ENCODE results near the gene DHRS11. TPM values are rescaled to one million over a fixed set of nuclear protein-coding genes. Genes with fewer than 3 reads are reported as not detected.

The DHRS11 gene
- total and polyA plus RNA-seq, 10 of the 15 experiments (the other 5 are each of a cell fraction or from before 2014, with no cell fraction given), result 3.4 to 23.0 (median 14.5) TPM

GRCh38 chr17:36614081-36614480 is 22.4 kb downstream of the DHRS11 start:
- Histone ChIP-seq H3K4me1 (ENCODE audit: control insufficient read depth, insufficient read depth, low read length) (no peaks in the 10 kb centered on the region), H3K27me3 (replicated peaks in 1 of 2; ENCODE audit: control insufficient read depth in 2 of 2, insufficient read depth in 2 of 2, low read length in 1 of 2) (no peaks in the 10 kb centered on the region), H3K4me2 (ENCODE audit: control insufficient read depth, insufficient read depth) (no peak overlapping the region), H3K79me2 (ENCODE audit: control insufficient read depth, insufficient read depth, low read length) (no peaks in the 10 kb centered on the region), H3K27ac (ENCODE audit: control insufficient read depth, insufficient read depth) (no peak overlapping the region), H3K36me3 (ENCODE audit: control insufficient read depth in 2 of 2, insufficient read depth in 2 of 2, low read length in 1 of 2) (no peaks in the 10 kb centered on the region), H3K9me3 (replicated peaks; ENCODE audit: control insufficient read depth, insufficient read depth, low read length) (no peaks in the 10 kb centered on the region), H4K20me1 (ENCODE audit: control insufficient read depth, insufficient read depth) (no peaks in the 10 kb centered on the region), H3K9ac (ENCODE audit: control insufficient read depth, insufficient read depth, low read length) (no peak overlapping the region), H2AFZ (ENCODE audit: control insufficient read depth, low read depth, low read length) (no peak overlapping the region), H3K4me3 (no peak overlapping the region)
- ChIA-PET CTCF (interaction anchor here (2.6 to 3.4 kb wide), 2 partner anchors 11 to 14 kb away, joined by 6 to 15 read pairs; no protein-coding TSS in a partner anchor), POLR2A (no interaction called here), RAD21 (ENCODE audit: unreplicated experiment) (interaction anchor here (1.6 kb wide), 1 partner anchor 11 kb away, joined by 5 read pairs; no protein-coding TSS in a partner anchor), SMC1A (ENCODE audit: uncharacterized antibody, unreplicated experiment) (interaction anchor here (1.1 kb wide), 1 partner anchor 10 kb away, joined by 7 read pairs; no protein-coding TSS in a partner anchor)
- ATAC-seq, result no peak
- 71% methylated on average over 7 of the region's 7 CpGs for WGBS (ENCODE audit: insufficient coverage, insufficient replicate concordance, low lambda C conversion rate, missing lambda C conversion rate)
- DNase-seq (ENCODE audit: low read depth, low spot score), result no peak
- FAIRE-seq, result no peak
- in situ Hi-C loops (cut with MboI) (loop anchor here (25.0 kb wide), 2 partner anchors 448 to 623 kb away; no protein-coding TSS in a partner anchor), intact Hi-C loops (cut with micrococcal nuclease; ENCODE audit: unreplicated experiment) (no loop called here)
- BruUV-seq (replicated peaks), result no TSS peak
- TF ChIP-seq CEBPB (IDR thresholded peaks at IDR 0.05; ENCODE audit: borderline replicate concordance in 1 of 2, low read depth in 2 of 2, low read length in 2 of 2), result no peak
- TF ChIP-seq POLR2A (IDR thresholded peaks at IDR 0.05; ENCODE audit: low read depth, low read length), result no peak
- TF ChIP-seq RELB (IDR thresholded peaks at IDR 0.05; ENCODE audit: low read depth), result no peak
- no peak for TF ChIP-seq POLR2AphosphoS5 (IDR thresholded peaks at IDR 0.05; ENCODE audit: low read length)
- no peak for TF ChIP-seq SKIL (IDR thresholded peaks at IDR 0.05; ENCODE audit: low read depth, poor library complexity, severe bottlenecking)
- no peak for TF ChIP-seq IRF5 (IDR thresholded peaks at IDR 0.05; ENCODE audit: borderline replicate concordance)
- TF ChIP-seq CUX1 (IDR thresholded peaks at IDR 0.05; ENCODE audit: insufficient replicate concordance, low read depth, low read length), result no peak
- no peak for TF ChIP-seq NFIC (IDR thresholded peaks at IDR 0.05; ENCODE audit: low read depth, low read length)
- no peak for TF ChIP-seq CREB1 (IDR thresholded peaks at IDR 0.05; ENCODE audit: low read depth)
- TF ChIP-seq NR2C2 (IDR thresholded peaks at IDR 0.05; ENCODE audit: borderline replicate concordance, control insufficient read depth, insufficient read length, low read depth), result no peak
- no peak for TF ChIP-seq HSF1 (IDR thresholded peaks at IDR 0.05; ENCODE audit: low read depth, low read length)
- no peak for TF ChIP-seq SREBF2 (IDR thresholded peaks at IDR 0.05; ENCODE audit: low read length)
